AG04450 (cell line): ENCODE data around the gene OR51F1. TPM values are rescaled to one million over a fixed set of nuclear protein-coding genes. Genes with fewer than 3 reads are reported as not detected.
"Not testable (repeated sequence)": the region's sequence is repeated elsewhere in the genome, so short reads cannot be mapped to it uniquely, and the experiment has no call there.

Experiments used
- CTCF ChIA-PET: fragments of 300-600, 350-600 bp; formaldehyde crosslinking; extraction: SDS; loops from one replicate; lab custom pipeline; 2022; ENCODE audit warnings: antibody characterized with exemption, inconsistent platforms; lab: Charles Lee
- POLR2A ChIA-PET: fragments of 350-600 bp; formaldehyde crosslinking; extraction: SDS; loops from one replicate; lab custom pipeline; 2021; ENCODE audit warnings: antibody characterized with exemption, inconsistent platforms; lab: Yijun Ruan, JAX
- DNase-seq: peaks from one replicate; pipeline ENCODE4 v3.0.0-alpha.2; 2011; ENCODE audit warnings: low read depth, low spot score
- H3K27ac ChIP-seq: one replicate; pipeline ENCODE4 v1.5.1; 2012; ENCODE audit warnings: low read depth, low read length, control low read depth
- H3K27me3 ChIP-seq: one replicate; pipeline ENCODE4 v1.6.0; 2012; ENCODE audit warnings: low read length; ENCODE audit not compliant: control insufficient read depth, insufficient read depth
- H3K4me3 ChIP-seq: 2 replicates; pipeline ENCODE4 v1.5.1; 2011; ENCODE audit warnings: mild to moderate bottlenecking, low read depth, low read length, control low read depth
- H3K9me3 ChIP-seq: 2 replicates; pipeline ENCODE4 v1.5.1; 2012; ENCODE audit warnings: low read length; ENCODE audit not compliant: control insufficient read depth, insufficient read depth
- CTCF ChIP-seq: IDR thresholded peaks from 2 replicates; pipeline ENCODE4 v1.5.1; 2011; ENCODE audit warnings: low read depth, low read length, control low read depth, inconsistent platforms
- polyA minus RNA-seq: library from RNA; depleted of rRNA, polyadenylated mRNA; stranded (reverse); fragments of >200 nt; gene quantifications from 2 replicates; pipeline ENCODE4 v1.2.3, GENCODE V29; 2011; rRNA and poly(A)+ RNA removed
- polyA plus RNA-seq: library from polyadenylated mRNA; depleted of rRNA; stranded (reverse); fragments of >200 nt; gene quantifications from 2 replicates; pipeline ENCODE4 v1.2.3, GENCODE V29; 2011; rRNA removed

The OR51F1 gene
- not detected in 2 replicates for polyA plus RNA-seq
- not detected in 2 replicates for polyA minus RNA-seq

DNA sequence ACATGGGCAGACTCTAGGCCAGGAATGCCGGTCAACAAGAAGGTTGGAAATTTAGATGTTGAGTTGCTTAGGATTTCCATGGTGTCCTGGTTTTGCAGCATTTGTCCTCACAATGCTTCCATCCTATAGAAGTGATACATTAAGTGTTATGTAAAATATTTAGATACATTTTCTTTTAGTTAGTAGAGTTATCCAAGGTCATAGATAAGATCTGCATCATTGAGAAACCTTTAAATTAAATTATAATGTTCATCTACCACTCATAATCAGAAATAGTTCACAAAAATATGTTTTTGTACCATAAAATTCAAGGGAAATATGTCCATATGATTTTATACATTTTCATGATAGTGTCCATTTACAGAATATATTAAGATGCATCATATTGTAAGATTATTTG lies at the start of gene OR51F1:
OR51F1 (minus strand) TSS at position 101 of the 400 bp plus-strand sequence; CDS start at position 101, 0 bp downstream.
- no peak within 1 kb of the TSS for H3K27ac ChIP-seq
- H3K27me3 ChIP-seq, result no peaks in the 10 kb centered on the region
- H3K9me3 ChIP-seq, result no peaks in the 10 kb centered on the region
- DNase-seq, result no peak
- H3K4me3 ChIP-seq, result no peak within 1 kb of the TSS
- CTCF ChIA-PET, result no interaction called here
- TF ChIP-seq CTCF, result no peak
- POLR2A ChIA-PET, result no interaction called here

DNA sequence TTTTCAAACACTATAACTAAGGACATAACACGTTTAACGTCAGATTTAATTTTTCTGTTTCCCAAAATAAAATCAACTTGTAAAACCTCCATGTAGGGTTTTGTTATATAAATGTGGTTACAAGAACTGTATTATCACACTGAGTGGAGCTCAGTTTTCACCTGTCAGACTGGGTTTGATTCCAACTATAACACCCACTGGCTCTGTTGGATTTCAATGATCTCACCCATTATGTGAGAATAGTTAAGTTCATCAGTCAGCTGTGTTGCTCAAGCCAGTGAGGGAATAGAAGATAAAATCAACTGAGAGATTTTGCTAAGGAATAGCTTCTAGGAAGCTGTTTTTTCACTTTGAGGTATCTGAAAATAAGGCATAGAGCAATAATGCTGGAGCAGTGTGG lies 39.5 kb upstream of the OR51F1 start:
- ChIA-PET POLR2A (no interaction called here), CTCF (interaction anchor here (1.3 kb wide), 1 partner anchor 172 kb away, joined by 5 read pairs; the partner anchor contains the start of gene OR51D1)
- H3K4me3 ChIP-seq, result no peak overlapping the region
- no peaks in the 10 kb centered on the region for H3K9me3 ChIP-seq
- no peak for TF ChIP-seq CTCF
- H3K27ac ChIP-seq, result no peak overlapping the region
- no peaks in the 10 kb centered on the region for H3K27me3 ChIP-seq
- DNase-seq, result no peak

GRCh38 chr11:4808476-4808875 lies 38.7 kb upstream of the OR51F1 start:
- no peak for DNase-seq
- Histone ChIP-seq H3K4me3 (no peak overlapping the region), H3K27me3 (no peaks in the 10 kb centered on the region), H3K9me3 (no peaks in the 10 kb centered on the region), H3K27ac (no peak overlapping the region)
- TF ChIP-seq CTCF, result no peak
- POLR2A ChIA-PET, result interaction anchor here (1.0 kb wide), 1 partner anchor 114 kb away, joined by 3 read pairs; no protein-coding TSS in a partner anchor
- CTCF ChIA-PET, result interaction anchor here (1.3 kb wide), 1 partner anchor 171 kb away, joined by 5 read pairs; the partner anchor contains the start of gene OR51D1

DNA sequence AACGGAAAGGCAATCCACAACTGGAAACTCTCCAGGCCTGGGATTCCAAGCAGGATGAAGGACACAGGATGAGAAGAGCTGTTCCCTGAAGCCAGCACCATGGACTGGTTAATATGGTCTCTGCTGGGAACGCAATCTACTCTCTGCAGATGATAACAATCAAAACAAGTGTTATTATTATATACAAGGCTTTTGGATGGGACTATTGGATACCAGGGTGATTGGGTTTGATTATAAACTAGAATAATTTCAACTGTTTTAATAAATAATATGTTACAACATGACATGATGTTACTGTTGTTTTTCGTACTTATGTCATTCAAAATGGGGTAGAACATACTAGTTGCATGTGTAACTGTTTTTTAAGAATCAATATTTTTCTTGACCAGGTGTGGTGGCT lies 34.5 kb upstream of the OR51F1 start, which contains the start of gene OR52R1:
OR52R1 (minus strand) TSS at position 101 of the 400 bp plus-strand sequence; CDS start at position 101, 0 bp downstream.
- Histone ChIP-seq H3K9me3 (no peaks in the 10 kb centered on the region), H3K27me3 (no peaks in the 10 kb centered on the region), H3K4me3 (no peak within 1 kb of the TSS), H3K27ac (no peak within 1 kb of the TSS)
- CTCF ChIA-PET, result interaction anchor here (0.7 kb wide), 1 partner anchor 309 kb away, joined by 4 read pairs; no protein-coding TSS in a partner anchor
- POLR2A ChIA-PET, result no interaction called here
- no peak for DNase-seq
- TF ChIP-seq CTCF, result no peak

DNA sequence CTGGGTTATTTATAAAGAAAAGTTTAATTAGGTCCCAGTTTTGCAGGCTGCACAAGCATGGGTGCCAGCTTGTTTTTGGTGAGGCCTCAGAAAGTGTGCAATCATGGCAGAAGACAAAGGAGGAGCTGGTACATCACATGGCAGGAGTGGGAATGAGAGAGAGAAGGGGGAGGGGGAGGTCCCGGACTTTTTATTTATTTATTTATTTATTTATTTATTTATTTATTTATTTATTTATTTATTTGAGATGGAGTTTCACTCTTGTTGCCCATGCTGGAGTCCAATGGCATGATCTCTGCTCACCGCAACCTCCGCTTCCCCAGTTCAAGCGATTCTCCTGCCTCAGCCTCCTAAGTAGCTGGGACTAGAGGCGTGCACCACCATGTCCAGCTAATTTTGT lies 31.6 kb upstream of the OR51F1 start:
- CTCF ChIA-PET, POLR2A ChIA-PET: not testable (repeated sequence)

More for the DNA sequence above, 31.6 kb upstream of the OR51F1 start:
- H3K9me3 ChIP-seq, H3K27ac ChIP-seq, H3K27me3 ChIP-seq, DNase-seq, H3K4me3 ChIP-seq: not testable (repeated sequence)
